GM21390 (cell line): Measurements from ENCODE around the gene SURF1.
"Not testable (repeated sequence)": the region's sequence is repeated elsewhere in the genome, so short reads cannot be mapped to it uniquely, and the experiment has no call there.

Source experiments
- ATAC-seq: cut with Tn5 transposase; IDR thresholded peaks from one replicate; pipeline ENCODE4 v1.9.1; 2021; ENCODE audit not compliant: unreplicated experiment

SURF1 gene

DNA sequence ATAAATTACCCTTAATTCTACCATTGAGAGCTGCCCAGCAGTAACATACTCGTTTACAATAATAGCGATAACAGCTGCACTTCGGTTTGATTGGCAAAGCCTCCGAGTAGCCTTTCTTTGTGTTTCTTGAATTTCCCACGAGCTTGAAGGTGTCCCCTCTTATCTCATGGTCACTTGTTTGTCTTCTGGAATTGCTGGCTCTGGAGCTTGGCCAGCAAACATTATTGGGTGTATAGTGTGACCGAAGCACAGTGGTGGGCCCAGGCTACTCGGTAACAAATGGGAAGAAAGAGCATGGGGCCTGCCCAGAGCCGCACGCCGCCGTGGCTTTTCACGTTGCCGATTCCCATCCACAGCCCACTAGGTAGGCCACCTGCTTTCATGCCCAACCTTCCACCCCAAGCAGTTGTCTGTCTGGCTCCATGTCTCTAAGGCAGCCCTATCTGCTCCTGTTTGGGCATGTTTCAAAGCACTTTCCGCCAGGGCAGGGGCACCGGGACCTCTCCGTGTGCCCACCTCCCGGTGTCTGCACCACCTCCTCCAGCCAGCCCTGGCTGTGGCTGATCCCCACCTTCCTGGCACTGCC, 28.5 kb upstream of the SURF1 start:
- no peak for ATAC-seq

DNA sequence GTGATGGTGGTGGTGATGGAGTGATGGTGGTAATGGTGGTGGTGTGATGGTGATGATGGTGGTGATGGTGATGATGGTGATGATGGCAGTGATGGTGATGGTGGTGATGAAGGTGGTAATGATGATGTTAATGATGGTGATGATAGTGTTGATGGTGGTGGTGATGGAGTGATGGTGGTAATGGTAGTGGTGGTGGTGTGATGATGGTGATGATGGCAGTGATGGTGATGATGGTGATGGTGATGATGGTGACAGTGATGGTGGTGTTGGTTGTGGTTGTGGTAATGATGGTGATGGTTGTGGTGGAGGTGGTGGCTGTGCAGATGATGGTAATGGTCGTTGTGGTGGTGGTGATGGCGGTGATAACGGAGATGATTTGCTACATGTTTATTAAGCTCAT, 27.2 kb upstream of the SURF1 start:
- ATAC-seq: no peak

DNA sequence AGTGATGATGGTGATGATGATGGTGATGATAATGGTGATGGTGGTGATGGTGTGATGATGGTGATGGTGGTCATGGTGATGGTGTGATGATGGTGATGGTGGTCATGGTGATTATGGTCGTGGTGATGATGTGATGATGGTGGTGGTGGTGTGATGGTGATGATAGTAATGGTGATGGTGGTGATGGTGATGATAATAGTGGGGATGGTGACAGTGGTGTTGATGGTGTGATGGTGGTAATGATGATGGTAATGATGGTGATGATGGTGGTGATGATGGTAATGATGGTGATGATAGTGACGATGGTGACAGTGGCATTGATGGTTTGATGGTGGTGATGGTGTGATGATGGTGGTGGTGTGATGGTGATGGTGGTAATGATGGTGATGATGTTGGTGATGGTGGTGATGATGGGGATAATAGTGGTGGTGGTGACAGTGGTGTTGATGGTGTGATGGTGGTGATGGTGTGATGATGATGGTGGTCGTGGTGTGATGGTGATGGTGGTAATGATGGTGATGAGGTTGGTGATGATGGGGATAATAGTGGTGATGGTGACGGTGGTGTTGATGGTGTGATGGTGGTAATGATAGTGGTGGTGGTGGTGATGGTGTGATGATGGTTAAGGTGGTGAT, 26.3 kb upstream of the SURF1 start:
- no peak for ATAC-seq

DNA sequence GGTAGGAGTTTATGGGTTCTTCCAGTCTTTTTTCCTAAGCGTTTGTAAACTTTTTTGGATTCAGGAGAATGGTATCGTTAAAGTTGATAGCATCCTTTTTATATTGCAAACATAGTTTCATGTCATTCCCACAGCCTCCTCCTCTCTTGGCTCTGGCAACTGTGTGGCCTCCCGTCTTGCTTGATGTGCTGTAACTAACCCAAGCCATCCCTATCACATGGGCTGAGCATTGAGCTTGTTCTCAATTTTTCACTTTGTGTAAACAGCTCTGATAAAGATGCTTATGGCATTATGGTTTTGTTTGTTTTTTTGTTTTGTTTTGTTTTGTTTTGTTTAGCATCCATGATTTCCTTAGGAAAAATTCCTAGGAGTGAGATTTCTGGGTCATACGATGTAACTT, 24.4 kb upstream of the SURF1 start:
- no peak for ATAC-seq

DNA sequence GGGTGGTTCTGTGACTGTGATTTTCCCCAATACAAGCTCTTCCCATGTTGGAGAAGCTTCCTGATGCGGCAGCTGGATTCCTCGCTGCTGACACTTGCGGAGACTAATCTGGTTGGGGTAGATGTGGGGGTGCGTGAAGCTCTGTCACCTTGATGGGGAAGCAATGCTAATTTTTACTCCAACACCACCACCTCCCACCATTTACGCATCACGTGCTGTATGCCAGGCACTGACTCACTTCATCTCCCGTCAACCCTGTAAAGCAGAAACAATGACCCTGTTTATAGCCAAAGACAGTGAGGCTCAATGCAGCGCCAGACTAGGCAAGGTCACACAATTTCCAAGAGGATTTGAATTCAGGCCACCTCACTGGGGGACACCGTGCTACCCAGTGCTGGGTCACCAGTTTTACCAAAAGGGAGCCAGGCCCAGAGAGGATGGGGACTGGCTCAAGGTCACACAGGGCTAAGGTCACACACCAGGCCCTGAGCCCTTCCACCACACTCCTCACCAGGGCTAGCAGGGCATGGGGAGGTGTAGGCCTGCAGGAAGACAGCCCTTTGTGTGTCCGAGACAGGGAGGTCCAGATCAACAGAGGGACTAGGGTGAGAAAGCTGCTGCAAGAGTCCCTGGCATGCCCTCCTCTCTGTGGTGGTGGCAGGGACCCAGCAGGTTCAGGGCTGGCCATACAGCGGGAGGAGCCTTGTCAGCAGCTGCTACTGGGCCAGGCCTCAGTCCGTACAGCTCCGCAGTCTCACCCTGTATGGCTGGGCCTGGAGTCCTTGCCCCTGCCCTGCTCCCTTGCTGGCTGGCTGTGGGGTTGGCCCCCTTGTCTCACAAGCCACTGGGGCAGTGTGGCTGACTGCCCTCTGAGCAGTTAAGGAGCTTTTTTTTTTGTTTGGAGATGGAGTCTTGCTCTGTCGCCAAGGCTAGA, 23.1 kb upstream of the SURF1 start:
- ATAC-seq: no peak

DNA sequence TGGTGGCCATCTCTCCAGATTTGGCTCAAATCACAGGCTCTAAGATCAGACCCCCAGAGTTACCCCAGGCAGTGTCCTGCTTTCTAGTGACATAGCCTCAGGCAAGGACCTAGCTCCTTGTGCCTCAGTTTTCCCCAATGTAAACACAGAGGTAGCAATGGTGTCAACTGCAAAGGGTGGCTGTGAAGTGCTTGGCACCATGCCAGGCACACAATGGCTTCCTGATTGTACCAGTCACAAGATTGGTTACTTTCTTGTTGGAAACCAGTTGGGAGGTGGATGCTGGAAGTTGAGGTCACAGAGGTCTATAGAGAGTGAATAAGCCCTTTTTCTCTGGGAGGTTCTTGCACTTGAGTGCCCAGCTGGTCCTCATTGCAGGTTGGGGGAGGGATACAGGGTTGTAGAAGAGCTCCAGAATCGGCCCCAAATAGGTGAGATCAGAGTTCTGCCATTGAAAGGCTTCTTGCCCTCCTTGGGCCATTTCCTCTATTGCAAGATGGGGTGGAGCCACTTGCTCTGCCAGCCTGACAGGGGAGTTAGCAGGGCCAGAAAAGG, 22.2 kb upstream of the SURF1 start:
- no peak for ATAC-seq

DNA sequence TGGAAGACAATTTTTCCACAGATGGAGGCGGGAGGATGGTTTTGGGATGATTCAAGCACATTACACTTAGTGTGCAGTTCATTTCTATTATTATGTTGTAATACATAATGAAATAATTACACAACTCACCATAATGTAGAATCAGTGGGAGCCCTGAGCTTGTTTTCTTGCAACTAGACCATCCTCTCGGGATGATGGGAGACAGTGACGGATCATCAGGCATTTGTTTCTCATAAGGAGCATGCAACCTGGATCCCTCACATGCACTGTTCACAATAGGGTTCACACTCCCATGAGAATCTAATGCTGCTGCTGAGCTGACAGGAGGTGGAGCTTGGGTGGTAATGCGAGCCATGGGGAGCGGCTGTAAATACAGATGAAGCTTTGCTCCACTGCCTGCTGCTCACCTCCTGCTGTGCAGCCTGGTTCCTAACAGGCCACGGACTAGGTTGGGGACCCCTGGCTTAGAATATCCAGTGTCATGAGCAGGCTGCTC, 21.5 kb upstream of the SURF1 start:
- ATAC-seq: no peak

DNA sequence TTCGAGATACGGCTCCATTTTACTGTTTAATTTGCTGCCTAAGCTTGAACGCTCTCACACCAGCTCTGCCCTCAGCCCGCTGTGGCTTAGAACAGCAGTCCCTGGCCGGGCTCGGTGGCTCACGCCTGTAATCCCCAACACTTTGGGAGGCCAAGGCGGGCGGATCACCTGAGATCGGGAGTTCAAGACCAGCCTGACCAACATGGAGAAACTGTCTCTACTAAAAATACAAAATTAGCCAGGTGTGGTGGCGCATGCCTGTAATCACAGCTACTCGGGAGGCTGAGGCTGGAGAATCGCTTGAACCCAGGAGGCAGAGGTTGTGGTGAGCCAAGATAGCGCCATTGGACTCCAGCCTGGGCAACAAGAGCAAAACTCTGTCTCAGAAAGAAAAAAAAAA, 21.0 kb upstream of the SURF1 start:
- not testable (repeated sequence) for ATAC-seq

DNA sequence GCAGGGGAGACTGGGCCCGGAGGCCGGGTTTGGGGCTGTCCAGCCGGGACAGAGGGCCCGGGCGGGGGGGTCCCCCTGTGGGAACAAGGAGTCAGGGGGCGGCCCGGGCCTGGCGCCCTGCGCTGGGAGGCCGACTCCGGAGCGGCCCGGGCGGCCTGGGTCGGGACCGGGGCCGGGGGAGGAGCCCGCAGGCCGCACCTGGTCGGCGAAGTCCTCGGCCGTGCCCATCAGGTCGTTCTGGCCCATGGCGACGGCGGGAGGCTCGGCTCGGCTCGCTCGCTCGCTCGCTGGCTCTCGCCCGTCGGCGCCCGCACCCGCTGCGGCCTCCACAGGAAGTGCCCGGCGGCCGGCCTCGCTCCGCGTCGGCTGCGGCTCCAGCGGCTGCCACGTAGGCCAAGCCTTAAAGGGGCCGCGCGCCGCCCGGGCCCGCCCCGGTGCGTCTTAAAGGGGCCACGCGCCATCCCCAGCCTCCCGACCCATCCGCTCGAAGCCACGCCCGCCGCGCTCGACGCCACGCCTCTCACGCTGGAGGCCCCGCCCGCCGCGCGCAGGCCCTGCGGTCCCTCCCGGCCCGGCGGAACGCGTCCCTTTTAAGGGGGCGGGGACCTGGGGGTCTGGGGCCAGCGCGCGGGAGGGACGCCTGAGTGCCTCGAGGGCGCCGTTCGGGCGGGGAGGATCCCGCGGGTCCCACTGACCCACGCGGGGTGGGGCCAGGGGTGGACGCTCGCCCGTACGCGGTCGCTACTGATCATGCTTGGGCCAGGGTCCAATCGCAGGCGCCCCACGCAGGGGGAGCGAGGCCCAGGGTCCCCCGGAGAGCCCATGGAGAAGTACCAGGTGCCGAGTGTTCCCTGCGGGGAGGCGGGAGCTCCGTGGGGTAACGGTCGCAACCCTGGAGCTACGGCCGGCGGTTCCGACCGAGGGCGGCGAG, 19.7 kb upstream of the SURF1 start, which contains the start of the genes STKLD1 and SURF4:
Gene STKLD1, plus strand, starts transcription at position 643 of the 931 bp plus-strand sequence. Its CDS starts 108 bp downstream, at position 751.
Gene SURF4, minus strand, starts transcription at position 337 of the 931 bp plus-strand sequence. Its CDS starts 91 bp downstream, at position 246.
- peak; percentile 79 for ATAC-seq

DNA sequence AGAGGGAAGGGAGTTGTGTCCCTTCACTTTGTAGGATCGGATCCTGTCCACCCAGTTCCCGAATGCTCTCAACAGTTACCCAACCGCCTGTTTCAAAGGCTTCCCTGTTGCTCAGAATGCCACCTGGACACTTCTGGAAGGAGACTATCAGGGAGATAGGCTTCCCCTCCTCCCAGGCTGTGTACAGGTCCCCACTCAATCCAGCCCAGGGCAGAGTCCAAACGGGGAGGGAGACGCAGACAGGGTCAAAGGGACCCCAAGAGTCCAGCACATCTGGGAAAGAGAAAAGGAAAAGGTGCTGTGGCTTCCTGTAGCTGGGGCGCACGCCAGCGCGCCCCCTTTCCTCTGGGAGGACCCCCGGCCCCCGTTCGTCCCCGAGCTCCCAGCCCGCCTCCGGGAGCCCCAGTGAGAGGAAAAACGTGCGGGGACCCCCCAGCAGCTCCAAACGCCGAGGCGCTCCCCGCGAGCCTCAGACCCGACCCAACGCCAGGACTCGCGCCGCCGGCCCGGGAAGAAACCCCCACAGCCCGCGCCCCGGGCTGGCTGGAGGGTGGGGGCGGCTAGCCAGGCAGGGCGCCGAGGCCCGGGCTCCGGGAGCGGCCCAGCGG, 18.9 kb upstream of the SURF1 start:
- peak; percentile 27 for ATAC-seq

DNA sequence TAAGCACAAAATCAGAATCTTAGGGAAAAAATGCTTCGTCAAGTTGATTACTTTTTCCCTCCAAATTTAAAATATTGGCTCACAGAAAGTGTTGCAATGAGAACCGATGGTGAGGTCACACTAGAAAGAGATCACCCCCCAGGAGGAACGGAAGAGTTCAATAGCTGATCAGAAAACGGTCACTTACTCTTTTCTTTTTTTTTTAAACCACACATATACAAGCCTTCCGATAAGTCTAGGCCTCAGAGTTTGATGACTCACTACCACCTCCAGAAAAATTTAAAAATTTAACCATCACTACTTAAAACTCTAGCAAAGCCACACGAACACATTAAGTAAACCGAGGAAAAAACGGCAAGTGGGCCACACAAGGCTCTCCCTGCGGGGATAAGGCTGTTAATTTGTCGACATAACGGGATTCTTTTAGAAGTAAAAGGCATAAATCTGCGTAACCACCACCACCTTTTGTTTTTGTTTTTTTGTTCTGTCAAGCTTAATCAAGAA, 18.4 kb upstream of the SURF1 start:
- no peak for ATAC-seq

DNA sequence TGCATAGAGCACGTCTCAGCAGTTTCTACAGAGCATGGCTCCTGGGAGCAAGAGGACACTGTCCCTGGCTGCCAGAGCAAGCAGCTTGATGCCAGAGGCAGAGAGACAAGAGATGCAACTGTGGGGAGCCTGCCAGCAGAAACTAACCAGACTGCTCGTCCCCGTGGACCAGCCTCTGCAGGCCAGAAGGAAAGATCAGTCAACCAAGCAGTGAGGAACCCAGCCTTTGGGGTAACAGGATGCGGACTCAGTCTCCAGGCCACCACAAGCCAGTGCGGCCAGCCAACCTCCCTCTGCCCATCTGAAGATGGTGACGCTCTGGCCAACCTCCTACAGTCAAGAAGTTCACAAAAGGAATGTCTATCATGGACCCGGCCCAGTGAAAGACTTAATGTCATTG, 15.9 kb upstream of the SURF1 start:
- no peak for ATAC-seq

DNA sequence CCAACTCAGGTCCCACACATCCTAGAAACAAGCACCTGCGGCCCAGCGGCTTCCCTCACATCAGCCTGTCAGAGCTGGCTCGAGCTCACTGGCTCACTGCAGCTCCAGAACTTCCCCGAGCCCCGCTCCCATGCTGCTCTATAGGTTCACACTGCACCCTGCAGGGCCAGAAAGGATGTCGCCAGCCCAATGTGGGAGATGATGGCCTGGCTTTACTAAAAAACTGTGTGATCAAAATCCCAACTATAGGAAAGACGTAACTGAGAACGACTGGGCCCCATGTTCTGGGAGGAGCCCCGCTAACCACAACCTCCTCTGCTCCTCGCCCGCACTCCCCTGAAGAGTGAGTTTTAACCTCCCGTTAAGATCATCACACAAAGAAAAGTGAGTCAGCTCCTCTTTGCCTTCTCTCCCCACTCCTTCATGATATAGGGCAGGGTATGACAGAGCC, 15.0 kb upstream of the SURF1 start:
- no peak for ATAC-seq

DNA sequence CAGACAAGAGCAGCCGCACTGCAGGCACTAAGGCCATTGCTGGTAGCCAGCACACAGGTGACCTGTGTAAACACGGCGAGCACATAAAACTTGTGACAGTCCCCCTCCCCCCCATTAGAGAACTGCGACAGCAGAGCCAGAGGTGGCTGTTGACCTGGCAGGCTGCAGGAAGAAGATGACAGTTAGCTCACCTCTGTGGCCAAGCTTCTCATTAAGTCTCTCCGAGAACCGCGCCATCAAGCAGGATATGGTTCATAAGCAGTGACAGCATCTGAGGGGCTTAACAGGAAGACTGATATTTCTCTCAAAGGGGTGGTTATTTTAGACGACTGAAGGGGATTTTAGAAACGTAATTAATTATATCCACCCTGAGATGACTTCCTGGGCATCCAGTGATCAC, 14.4 kb upstream of the SURF1 start:
- no peak for ATAC-seq

DNA sequence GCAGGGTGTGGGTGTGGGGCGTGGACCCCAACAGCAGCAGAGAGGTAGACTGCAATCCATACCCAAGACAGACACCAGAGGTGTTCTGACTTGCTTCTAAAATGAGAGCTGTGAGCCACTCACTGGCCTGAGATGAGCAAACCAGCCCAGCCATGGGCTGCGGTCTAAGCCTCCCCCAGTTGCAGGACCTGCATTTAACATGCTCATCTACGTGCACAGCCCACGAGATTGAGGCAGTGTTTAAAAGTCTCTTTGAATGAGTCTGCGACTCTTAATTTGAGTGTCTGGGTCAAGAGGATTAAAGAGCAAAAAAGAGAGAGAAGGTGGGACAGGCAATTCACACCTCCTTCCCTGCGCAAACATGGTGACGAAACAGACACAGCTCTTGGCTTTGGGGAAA, 13.6 kb upstream of the SURF1 start:
- ATAC-seq: no peak

DNA sequence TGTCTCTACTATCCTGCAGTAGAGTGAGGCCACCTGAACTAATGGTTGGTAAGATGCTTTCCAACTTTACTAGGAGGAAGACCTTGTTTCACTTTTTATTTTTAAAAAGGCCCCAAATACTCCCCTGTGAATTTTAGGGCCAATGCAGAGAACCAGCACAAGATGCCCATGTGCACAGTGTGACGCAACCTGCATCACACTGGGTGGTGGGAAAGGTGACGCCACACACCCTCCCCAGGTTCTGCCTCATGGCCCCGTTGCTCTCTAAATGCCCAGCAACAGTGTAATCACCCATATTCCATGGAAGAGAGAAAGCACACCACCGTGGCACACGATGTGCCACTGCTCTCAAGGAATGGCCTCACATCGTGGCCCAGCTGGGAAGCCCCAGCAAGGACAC, 13.1 kb upstream of the SURF1 start:
- ATAC-seq: no peak

DNA sequence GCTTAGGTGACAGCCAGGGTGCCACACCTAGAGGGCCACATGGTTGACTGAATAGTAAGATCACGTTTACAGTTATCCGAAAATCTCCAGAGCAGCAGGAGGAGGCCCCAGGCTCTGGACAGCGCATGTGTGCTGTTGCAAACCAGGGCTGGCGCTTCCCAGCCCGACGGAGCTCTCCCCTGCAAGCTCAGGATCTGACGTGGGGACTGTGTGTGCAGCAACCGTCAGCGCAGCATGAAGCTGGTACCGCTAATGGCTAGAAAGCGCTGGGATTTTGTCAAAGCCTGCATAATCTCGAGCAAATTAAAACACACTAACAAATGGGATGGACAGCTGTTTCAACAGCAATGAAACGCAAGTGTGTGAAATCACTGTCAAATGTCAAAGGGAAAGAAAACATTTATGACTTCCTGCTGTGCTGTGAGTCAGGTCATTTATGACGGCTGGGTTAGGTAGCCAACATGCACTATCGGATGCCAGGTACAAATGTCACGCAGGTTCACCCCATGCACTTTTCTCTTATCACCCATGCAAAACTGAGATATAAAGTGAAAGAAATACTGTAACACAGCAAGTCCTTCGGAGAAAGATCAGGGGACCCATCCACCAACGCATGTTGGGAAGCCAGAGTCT, 12.1 kb upstream of the SURF1 start:
- no peak for ATAC-seq

DNA sequence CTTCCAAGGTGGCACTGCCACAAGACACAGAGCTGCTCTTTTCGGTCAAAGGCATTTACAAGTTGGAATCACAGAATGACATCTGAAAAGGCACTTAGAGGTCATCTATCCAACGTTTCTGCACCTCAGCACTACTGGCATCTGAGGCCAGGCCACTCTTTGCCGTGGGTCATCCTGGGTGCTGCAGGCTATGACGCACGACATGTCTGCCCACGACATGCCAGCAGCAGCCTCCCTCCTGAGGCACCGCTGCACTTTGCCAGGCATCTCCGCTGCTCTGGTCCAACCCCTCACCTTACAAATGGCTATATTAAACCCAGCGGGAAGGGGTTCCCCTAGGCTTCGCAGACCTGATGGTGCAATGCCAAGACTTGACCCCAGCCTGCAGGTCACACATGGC, 11.5 kb upstream of the SURF1 start:
- ATAC-seq: no peak

DNA sequence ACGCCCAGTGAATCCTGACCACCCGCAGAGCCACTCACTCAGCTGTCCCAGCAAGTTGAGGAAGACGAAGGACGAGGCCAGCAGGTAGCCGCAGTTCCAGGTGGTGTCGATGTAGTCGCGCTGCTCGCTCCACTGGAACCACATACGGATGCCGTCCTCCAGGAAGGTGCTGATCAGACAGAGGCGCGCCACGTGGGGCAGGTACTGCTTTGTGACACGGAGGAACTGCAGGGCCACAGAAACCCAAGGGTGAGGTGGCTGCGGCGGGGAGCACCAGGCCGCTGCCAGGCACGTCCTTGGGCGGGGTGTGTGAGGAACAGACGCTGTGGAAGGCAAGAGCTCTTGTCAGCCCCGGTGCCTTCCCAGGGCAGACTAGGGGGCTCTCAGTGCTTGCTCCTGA, 10.9 kb upstream of the SURF1 start:
- no peak for ATAC-seq
